Measurements from ENCODE around the gene NAXE. TPM values are rescaled to one million over a fixed set of nuclear protein-coding genes. Genes with fewer than 3 reads are reported as not detected.

The NAXE gene
- total and polyA plus RNA-seq, 2 of the 13 experiments (the other 11 are each of a cell fraction or from before 2014, with no cell fraction given): 39.4 to 59.4 TPM

DNA sequence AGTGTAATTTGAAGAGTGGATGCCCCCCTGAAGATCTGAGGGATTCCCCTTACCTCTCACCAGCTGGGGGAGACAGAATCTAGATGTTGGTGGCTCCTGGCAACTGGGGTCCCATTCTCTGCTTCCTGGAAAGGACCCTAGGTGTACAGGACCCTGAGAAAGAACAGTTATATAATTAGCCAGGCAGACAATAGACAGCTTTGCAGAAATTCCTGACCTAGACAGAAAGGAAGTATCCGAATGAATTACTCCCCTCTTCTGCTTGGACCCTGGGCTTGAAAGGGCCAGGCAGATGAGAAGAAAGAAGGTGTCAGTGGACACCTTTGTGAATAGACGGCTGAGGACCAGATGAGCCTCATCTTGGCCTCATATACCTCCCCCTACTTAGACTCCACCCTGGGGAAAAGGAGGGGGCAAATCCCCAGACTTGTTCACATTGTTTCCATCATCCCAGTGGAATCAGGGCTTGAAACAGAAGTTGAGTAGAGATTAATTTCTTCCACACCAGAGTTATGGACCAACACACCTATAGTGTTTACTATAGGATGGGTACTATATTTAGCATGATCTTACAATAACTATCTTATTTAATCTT lies 17.4 kb upstream of the NAXE start:
- TF ChIP-seq, protein P1, sequence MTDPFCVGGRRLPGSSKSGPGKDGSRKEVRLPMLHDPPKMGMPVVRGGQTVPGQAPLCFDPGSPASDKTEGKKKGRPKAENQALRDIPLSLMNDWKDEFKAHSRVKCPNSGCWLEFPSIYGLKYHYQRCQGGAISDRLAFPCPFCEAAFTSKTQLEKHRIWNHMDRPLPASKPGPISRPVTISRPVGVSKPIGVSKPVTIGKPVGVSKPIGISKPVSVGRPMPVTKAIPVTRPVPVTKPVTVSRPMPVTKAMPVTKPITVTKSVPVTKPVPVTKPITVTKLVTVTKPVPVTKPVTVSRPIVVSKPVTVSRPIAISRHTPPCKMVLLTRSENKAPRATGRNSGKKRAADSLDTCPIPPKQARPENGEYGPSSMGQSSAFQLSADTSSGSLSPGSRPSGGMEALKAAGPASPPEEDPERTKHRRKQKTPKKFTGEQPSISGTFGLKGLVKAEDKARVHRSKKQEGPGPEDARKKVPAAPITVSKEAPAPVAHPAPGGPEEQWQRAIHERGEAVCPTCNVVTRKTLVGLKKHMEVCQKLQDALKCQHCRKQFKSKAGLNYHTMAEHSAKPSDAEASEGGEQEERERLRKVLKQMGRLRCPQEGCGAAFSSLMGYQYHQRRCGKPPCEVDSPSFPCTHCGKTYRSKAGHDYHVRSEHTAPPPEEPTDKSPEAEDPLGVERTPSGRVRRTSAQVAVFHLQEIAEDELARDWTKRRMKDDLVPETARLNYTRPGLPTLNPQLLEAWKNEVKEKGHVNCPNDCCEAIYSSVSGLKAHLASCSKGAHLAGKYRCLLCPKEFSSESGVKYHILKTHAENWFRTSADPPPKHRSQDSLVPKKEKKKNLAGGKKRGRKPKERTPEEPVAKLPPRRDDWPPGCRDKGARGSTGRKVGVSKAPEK (CRISPR knock-in tag; IDR thresholded peaks at IDR 0.05; ENCODE audit: borderline replicate concordance): no peak
- TF ChIP-seq TGIF2 (CRISPR knock-in tag; IDR thresholded peaks at IDR 0.05): no peak
- TF ChIP-seq, protein P2, sequence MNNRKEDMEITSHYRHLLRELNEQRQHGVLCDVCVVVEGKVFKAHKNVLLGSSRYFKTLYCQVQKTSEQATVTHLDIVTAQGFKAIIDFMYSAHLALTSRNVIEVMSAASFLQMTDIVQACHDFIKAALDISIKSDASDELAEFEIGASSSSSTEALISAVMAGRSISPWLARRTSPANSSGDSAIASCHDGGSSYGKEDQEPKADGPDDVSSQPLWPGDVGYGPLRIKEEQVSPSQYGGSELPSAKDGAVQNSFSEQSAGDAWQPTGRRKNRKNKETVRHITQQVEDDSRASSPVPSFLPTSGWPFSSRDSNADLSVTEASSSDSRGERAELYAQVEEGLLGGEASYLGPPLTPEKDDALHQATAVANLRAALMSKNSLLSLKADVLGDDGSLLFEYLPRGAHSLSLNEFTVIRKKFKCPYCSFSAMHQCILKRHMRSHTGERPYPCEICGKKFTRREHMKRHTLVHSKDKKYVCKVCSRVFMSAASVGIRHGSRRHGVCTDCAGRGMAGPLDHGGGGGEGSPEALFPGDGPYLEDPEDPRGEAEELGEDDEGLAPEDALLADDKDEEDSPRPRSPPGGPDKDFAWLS (CRISPR knock-in tag; IDR thresholded peaks at IDR 0.05; ENCODE audit: borderline replicate concordance): no peak
- TF ChIP-seq EEA1 (CRISPR knock-in tag; IDR thresholded peaks at IDR 0.05; ENCODE audit: borderline replicate concordance): no peak
- no peak for TF ChIP-seq ZNF605 (CRISPR knock-in tag; IDR thresholded peaks at IDR 0.05)
- TF ChIP-seq RFX5 (IDR thresholded peaks at IDR 0.05; ENCODE audit: low read depth, low read length): no peak
- no peak for TF ChIP-seq JUN (CRISPR knock-in tag; IDR thresholded peaks at IDR 0.05)
- no peak for TF ChIP-seq HNRNPL (IDR thresholded peaks at IDR 0.05; ENCODE audit: low read depth, low read length)
- no peak overlapping the region for H2AFZ ChIP-seq (ENCODE audit: low read length)
- FAIRE-seq (no peak), DNase-seq (ENCODE audit: low spot score) (no peak), ATAC-seq (no peak)
- ChIA-PET POLR2A (no interaction called here), CTCF (ENCODE audit: low intra/inter-chr PET ratio, low total read pairs) (no interaction called here)
- H3K36me3 ChIP-seq (replicated peaks in 1 of 2; ENCODE audit: control insufficient read depth in 1 of 2, insufficient read depth in 2 of 2, low read length in 2 of 2): peaks cover 0 to 2% of the 10 kb centered on the region in 2 experiments; a peak in 1 of 5 replicates
- peaks cover 4% of the 10 kb centered on the region for H3K79me2 ChIP-seq (ENCODE audit: insufficient read depth, low read length)
- no peaks in the 10 kb centered on the region for H3K9me3 ChIP-seq (ENCODE audit: low read length)
- H3K4me2 ChIP-seq (ENCODE audit: low read depth, low read length): no peak overlapping the region
- intact Hi-C loops (cut with micrococcal nuclease; ENCODE audit: unreplicated experiment) (no loop called here), in situ Hi-C loops (cut with HindIII; ENCODE audit: extremely low pct_ligation_motif_present, low pct_unique_long_range_greater_than_20kb) (no loop called here)
- no TSS peak for BruUV-seq (replicated peaks)
- H3K4me1 ChIP-seq (ENCODE audit: insufficient read depth, low read length): peaks cover 24% of the 10 kb centered on the region
- 22% methylated on average over 1 of the region's 2 CpGs for WGBS (ENCODE audit: low lambda C conversion rate)
- H3K9ac ChIP-seq (ENCODE audit: insufficient read depth, low read depth, low read length): no peak overlapping the region
- H3K27ac ChIP-seq (ENCODE audit: extremely low read length, insufficient read depth, low read length): no peak overlapping the region
- peaks cover 0 to 12% of the 10 kb centered on the region in 2 experiments; a peak in 1 of 5 replicates for H3K27me3 ChIP-seq (ENCODE audit: control insufficient read depth in 1 of 2, insufficient read depth in 2 of 2, low read length in 2 of 2)
- no peaks in the 10 kb centered on the region for H4K20me1 ChIP-seq (ENCODE audit: insufficient read depth, low read length)
- no peak overlapping the region for H3K4me3 ChIP-seq (replicated peaks in 1 of 3; ENCODE audit: insufficient read depth in 1 of 3, low read depth in 2 of 3, low read length in 3 of 3)

Data from HepG2 (cell line).